Erythroblast (primary cell): ENCODE measurements around the gene EEFSEC.

Experiments
- GATA1 ChIP-seq: IDR thresholded peaks from 2 replicates; pipeline ENCODE4 v1.6.1; 2011; ENCODE audit warnings: low read depth, mild to moderate bottlenecking, control low read depth, low read length, moderate library complexity
- POLR2A ChIP-seq: IDR thresholded peaks from 2 replicates; pipeline ENCODE4 v1.6.1; 2011; ENCODE audit warnings: mild to moderate bottlenecking, low read length

- TF ChIP-seq POLR2A (no peak), GATA1 (no peak)
Observed at GRCh38 chr3:128317101-128317697, 163.9 kb downstream of the EEFSEC start.
